Upper lobe of left lung (tissue), 4 donors: Measurements from ENCODE around the gene STAT3.

Source experiments
- CTCF ChIP-seq, 6 experiments: fragments of 450-650 bp in 4 of 6; fragments of 200-600 bp in 2 of 6; sonication (generic) in 2 of 6; IDR thresholded peaks; one replicate each; pipeline ENCODE4 v1.5.1; 2016 to 2019; ENCODE audit warnings: antibody characterized with exemption in 6 of 6
- POLR2A ChIP-seq, 4 donors: fragments of 450-650 bp; IDR thresholded peaks; one replicate each; pipeline ENCODE4 v1.5.1; 2016 to 2017; ENCODE audit warnings: antibody characterized with exemption in 4 of 4, mild to moderate bottlenecking in 2 of 4
- POLR2AphosphoS5 ChIP-seq, 2 donors: sonication (generic); formaldehyde crosslinking; IDR thresholded peaks; one replicate each; pipeline ENCODE4 v1.5.1; 2017; ENCODE audit warnings: antibody characterized with exemption in 2 of 2

GRCh38 chr17:42406615-42407288 lies 18.5 kb upstream of the STAT3 start:
- no peak for TF ChIP-seq CTCF (IDR thresholded peaks at IDR 0.05)
- no peak for TF ChIP-seq POLR2A (IDR thresholded peaks at IDR 0.05)
- TF ChIP-seq POLR2AphosphoS5 (IDR thresholded peaks at IDR 0.05), result no peak
